Sigmoid colon (tissue), 4 donors: Measurements from ENCODE around the gene CEP57.

ENCODE experiments used
- CTCF ChIP-seq, 4 experiments: fragments of 450-650 bp in 3 of 4; fragments of 200-600 bp in 1 of 4; IDR thresholded peaks; one replicate each; pipeline ENCODE4 v1.5.1; 2016 to 2019; ENCODE audit warnings: antibody characterized with exemption in 4 of 4, mild to moderate bottlenecking in 3 of 4, moderate library complexity in 2 of 4
- EP300 ChIP-seq, 4 donors: sonication (generic); formaldehyde crosslinking; IDR thresholded peaks; one replicate each; pipeline ENCODE4 v1.6.1; 2017; ENCODE audit warnings: antibody characterized with exemption in 4 of 4
- POLR2A ChIP-seq, 2 donors: fragments of 450-650 bp; IDR thresholded peaks; one replicate each; pipeline ENCODE4 v1.6.1; 2016; ENCODE audit warnings: antibody characterized with exemption in 2 of 2, mild to moderate bottlenecking in 2 of 2, moderate library complexity in 2 of 2
- POLR2AphosphoS5 ChIP-seq, 4 donors: sonication (generic); formaldehyde crosslinking; IDR thresholded peaks; one replicate each; pipeline ENCODE4 v1.6.1; 2017; ENCODE audit warnings: antibody characterized with exemption in 4 of 4

GRCh38 chr11:95816037-95816436 is 25.7 kb downstream of the CEP57 start:
- TF ChIP-seq POLR2A (IDR thresholded peaks at IDR 0.05) (no peak), CTCF (IDR thresholded peaks at IDR 0.05) (no peak), POLR2AphosphoS5 (IDR thresholded peaks at IDR 0.05) (no peak), EP300 (IDR thresholded peaks at IDR 0.05) (no peak)
